Activated CD8-positive, alpha-beta T cell treated with anti-CD3 and anti-CD28 coated beads for 36 hours (primary cell): ENCODE results near the gene MGAT4B. TPM values are rescaled to one million over a fixed set of nuclear protein-coding genes. Genes with fewer than 3 reads are reported as not detected.

Experiments used
- ATAC-seq: fragments of 200-7000 bp; cut with Tn5 transposase; one replicate; pipeline ENCODE4 v1.10.0; 2021; ENCODE audit warnings: mild to moderate bottlenecking, moderate library complexity
- CTCF ChIA-PET: fragments of 350-600 bp; sonication (Branson Sonifier 250); formaldehyde crosslinking; loops from one replicate; lab custom pipeline; 2021; ENCODE audit warnings: antibody characterized with exemption; lab: Charles Lee
- POLR2A ChIA-PET: fragments of 350-600 bp; sonication (Branson Sonifier 250); formaldehyde crosslinking; loops from one replicate; lab custom pipeline; 2021; ENCODE audit warnings: antibody characterized with exemption; lab: Charles Lee
- DNase-seq: peaks from one replicate; pipeline ENCODE4 v3.0.0-alpha.2; 2020
- H3K27ac Mint-ChIP-seq: one replicate; pipeline ENCODE4 v1.8.0; 2021; ENCODE audit warnings: mild to moderate bottlenecking, mixed read lengths
- H3K27me3 Mint-ChIP-seq: one replicate; pipeline ENCODE4 v1.8.0; 2021; ENCODE audit warnings: mixed read lengths
- H3K36me3 Mint-ChIP-seq: one replicate; pipeline ENCODE4 v1.8.0; 2021; ENCODE audit warnings: low read depth, mixed read lengths
- H3K4me1 Mint-ChIP-seq: one replicate; pipeline ENCODE4 v1.8.0; 2021; ENCODE audit warnings: low read depth, mixed read lengths
- H3K4me3 Mint-ChIP-seq: one replicate; pipeline ENCODE4 v1.8.0; 2021; ENCODE audit warnings: mild to moderate bottlenecking, moderate library complexity, mixed read lengths
- H3K9me3 Mint-ChIP-seq: one replicate; pipeline ENCODE4 v1.8.0; 2021; ENCODE audit warnings: mixed read lengths
- CTCF ChIP-seq: fragments of 200-600 bp; IDR thresholded peaks from one replicate; pipeline ENCODE4 v1.8.0; 2022; ENCODE audit warnings: antibody characterized with exemption, mild to moderate bottlenecking
- intact Hi-C: fragments of 100-400 bp; cut with micrococcal nuclease; formaldehyde crosslinking; loops from one replicate; pipeline ENCODE4 v1.10.0; 2022
- total RNA-seq, 2 experiments: library from RNA; stranded (reverse); gene quantifications; one replicate each; pipeline ENCODE4 v1.2.3, GENCODE V29; 2021

The MGAT4B gene
- total RNA-seq, 2 experiments from 2014 or later = 62.8 to 65.9 TPM

DNA sequence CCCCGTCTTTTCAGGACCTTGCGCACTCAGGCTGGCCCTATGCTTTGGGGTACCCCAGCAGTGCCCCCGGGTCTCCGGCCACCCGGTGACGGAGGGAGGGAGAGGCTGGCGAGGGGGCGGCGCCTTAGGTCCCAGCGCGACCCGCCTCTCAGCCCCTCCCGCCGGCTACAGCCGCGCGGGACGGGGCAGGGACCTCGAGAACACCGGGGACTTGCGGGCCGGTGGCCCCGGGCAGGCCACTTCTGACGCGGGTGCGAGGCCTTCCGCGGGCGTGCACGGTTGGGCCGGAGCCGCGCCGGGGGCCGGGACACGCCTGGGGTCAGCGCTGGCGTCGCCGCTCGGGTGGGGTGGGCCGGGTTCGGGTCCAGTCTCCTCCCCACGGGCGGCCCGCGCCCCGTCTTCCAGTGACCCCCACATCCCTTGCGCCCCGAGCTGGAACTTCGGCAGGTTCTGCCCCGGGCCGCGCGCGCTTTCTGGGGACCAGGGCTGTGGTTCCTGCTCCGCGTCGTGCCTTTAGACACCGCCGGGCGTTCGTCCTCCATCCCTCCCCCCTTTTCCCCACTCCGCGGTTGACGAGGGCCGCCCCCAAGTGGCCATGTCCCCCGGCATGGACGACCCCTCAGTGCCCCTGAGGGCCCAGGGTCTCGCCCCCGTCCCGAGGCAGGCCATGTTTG lies 10.3 kb upstream of the MGAT4B start:
- peak overlapping the region; percentile 21 for H3K4me3 Mint-ChIP-seq
- CTCF ChIA-PET = interaction anchor here (1.1 to 2.6 kb wide), 2 partner anchors 15 to 54 kb away, joined by 5 to 9 read pairs; no protein-coding TSS in a partner anchor
- no peak for ATAC-seq
- H3K27ac Mint-ChIP-seq = no peak overlapping the region
- TF ChIP-seq CTCF = no peak
- no peaks in the 10 kb centered on the region for H3K27me3 Mint-ChIP-seq
- intact Hi-C loops = no loop called here
- no peak for DNase-seq
- peaks cover 17% of the 10 kb centered on the region for H3K36me3 Mint-ChIP-seq
- no peaks in the 10 kb centered on the region for H3K9me3 Mint-ChIP-seq
- peaks cover 23% of the 10 kb centered on the region for H3K4me1 Mint-ChIP-seq
- POLR2A ChIA-PET = interaction anchor here (0.6 to 1.4 kb wide), 3 partner anchors 11 to 278 kb away, joined by 3 to 4 read pairs (median 3); no protein-coding TSS in a partner anchor

- Mint-ChIP-seq H3K36me3 (peaks cover 12% of the 10 kb centered on the region), H3K27ac (no peak overlapping the region), H3K9me3 (no peaks in the 10 kb centered on the region), H3K4me3 (no peak overlapping the region), H3K4me1 (peaks cover 21% of the 10 kb centered on the region), H3K27me3 (no peaks in the 10 kb centered on the region)
- intact Hi-C loops = no loop called here
- POLR2A ChIA-PET = interaction anchor here (0.8 to 1.4 kb wide), 2 partner anchors 11 to 202 kb away, joined by 3 to 4 read pairs; no protein-coding TSS in a partner anchor
- DNase-seq (no peak), ATAC-seq (no peak)
- CTCF ChIA-PET = interaction anchor here (1.1 to 2.6 kb wide), 3 partner anchors 14 to 53 kb away, joined by 3 to 9 read pairs (median 5); no protein-coding TSS in a partner anchor
- TF ChIP-seq CTCF = no peak
Observed at GRCh38 chr5:179816401-179816795, 9.7 kb upstream of the MGAT4B start.

DNA sequence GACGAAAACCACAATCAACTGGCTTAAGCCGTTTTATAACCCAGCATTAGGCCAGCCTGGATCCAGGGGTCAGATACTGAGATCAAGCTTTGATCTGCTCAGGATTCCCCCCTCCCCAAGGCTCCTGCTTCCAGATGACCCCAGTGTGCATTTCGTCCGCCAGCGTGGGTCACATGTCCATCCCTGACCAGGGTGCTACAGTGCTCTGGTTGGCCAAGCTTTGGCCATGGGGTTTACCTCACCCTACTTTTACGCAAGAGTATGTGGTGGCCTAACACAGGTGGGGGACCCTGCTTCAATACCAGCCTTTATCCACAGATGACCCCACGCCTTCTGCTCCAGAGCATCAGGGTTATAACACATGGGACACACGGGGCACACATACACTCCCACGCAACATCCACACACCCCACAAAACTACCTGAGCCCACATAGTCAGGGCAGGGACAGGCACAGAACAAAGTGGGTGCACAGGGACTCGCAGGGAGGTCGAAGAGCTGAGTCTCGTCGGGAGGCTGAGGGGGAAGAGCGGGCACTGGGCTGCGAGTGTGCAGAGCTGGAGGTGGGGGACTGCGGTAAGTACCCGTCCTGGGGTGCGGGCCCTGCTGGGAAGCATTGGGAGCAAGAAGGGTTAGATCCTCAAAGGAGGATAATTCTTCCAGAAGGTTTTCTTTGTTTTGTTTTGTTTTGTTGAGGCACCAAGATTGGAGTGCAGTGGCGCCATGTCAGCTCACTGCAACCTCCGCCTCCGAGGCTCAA lies 9.0 kb upstream of the MGAT4B start:
- peaks cover 13% of the 10 kb centered on the region for H3K36me3 Mint-ChIP-seq
- H3K27me3 Mint-ChIP-seq = no peaks in the 10 kb centered on the region
- H3K4me3 Mint-ChIP-seq = no peak overlapping the region
- ATAC-seq (no peak), DNase-seq (no peak)
- H3K9me3 Mint-ChIP-seq = no peaks in the 10 kb centered on the region
- POLR2A ChIA-PET = interaction anchor here (0.5 to 1.4 kb wide), 2 partner anchors 75 to 282 kb away, joined by 3 read pairs; no protein-coding TSS in a partner anchor
- TF ChIP-seq CTCF = no peak
- H3K27ac Mint-ChIP-seq = no peak overlapping the region
- CTCF ChIA-PET = interaction anchor here (1.1 to 2.6 kb wide), 4 partner anchors 14 to 53 kb away, joined by 3 to 9 read pairs (median 4); no protein-coding TSS in a partner anchor
- intact Hi-C loops = no loop called here
- peaks cover 21% of the 10 kb centered on the region for H3K4me1 Mint-ChIP-seq

- DNase-seq = no peak
- ChIA-PET POLR2A (interaction anchor here (0.9 kb wide), 2 partner anchors 8 to 10 kb away, joined by 3 read pairs; no protein-coding TSS in a partner anchor), CTCF (interaction anchor here (1.3 to 2.5 kb wide), 2 partner anchors 12 to 51 kb away, joined by 3 to 7 read pairs; no protein-coding TSS in a partner anchor)
- no peak overlapping the region for H3K4me3 Mint-ChIP-seq
- H3K4me1 Mint-ChIP-seq = peaks cover 9% of the 10 kb centered on the region
- no peak for TF ChIP-seq CTCF
- H3K27me3 Mint-ChIP-seq = no peaks in the 10 kb centered on the region
- H3K27ac Mint-ChIP-seq = no peak overlapping the region
- peaks cover 17% of the 10 kb centered on the region for H3K36me3 Mint-ChIP-seq
- no peak for ATAC-seq
- intact Hi-C loops = no loop called here
- no peaks in the 10 kb centered on the region for H3K9me3 Mint-ChIP-seq
Observed at GRCh38 chr5:179814090-179814489, 7.4 kb upstream of the MGAT4B start.
